SW 1271 (cell line): ENCODE data around the gene CFAP73.

Source experiments
- DNase-seq, 2 experiments: peaks; one replicate each; lab custom pipeline; 2025; lab: John Stamatoyannopoulos, UW

The CFAP73 gene

GRCh38 chr12:113142173-113142885 lies 7.2 kb upstream of the CFAP73 start:
- no peak for DNase-seq

GRCh38 chr12:113142886-113143332 lies 6.6 kb upstream of the CFAP73 start:
- no peak for DNase-seq

GRCh38 chr12:113143959-113144358 lies 5.6 kb upstream of the CFAP73 start:
- DNase-seq = no peak

- DNase-seq = no peak
Observed at GRCh38 chr12:113144806-113145205, 4.7 kb upstream of the CFAP73 start.

- DNase-seq = no peak
Observed at GRCh38 chr12:113145720-113146551, 3.6 kb upstream of the CFAP73 start.

- DNase-seq = no peak
Observed at GRCh38 chr12:113146999-113147398, 2.5 kb upstream of the CFAP73 start.

- no peak for DNase-seq
Observed at GRCh38 chr12:113151655-113152054, 2.1 kb downstream of the CFAP73 start.

- no peak for DNase-seq
Observed at GRCh38 chr12:113152196-113152834, 2.8 kb downstream of the CFAP73 start.

GRCh38 chr12:113152835-113153814 lies 3.6 kb downstream of the CFAP73 start:
- peak in 1 of 2 experiments; percentile 63 for DNase-seq

- DNase-seq = no peak
Observed at GRCh38 chr12:113154351-113154973, 4.9 kb downstream of the CFAP73 start.

GRCh38 chr12:113155060-113155459 lies 5.5 kb downstream of the CFAP73 start:
- no peak for DNase-seq

- DNase-seq = no peak
Observed at GRCh38 chr12:113155646-113156045, 6.1 kb downstream of the CFAP73 start.

GRCh38 chr12:113157218-113157859 lies 7.8 kb downstream of the CFAP73 start:
- DNase-seq = no peak

GRCh38 chr12:113158439-113159203 lies 9.1 kb downstream of the CFAP73 start:
- DNase-seq = no peak

GRCh38 chr12:113159937-113160336 lies 10.4 kb downstream of the CFAP73 start:
- DNase-seq = no peak

- DNase-seq = peak in 1 of 2 experiments; percentile 57
Observed at GRCh38 chr12:113161415-113162016, 12.0 kb downstream of the CFAP73 start.

- DNase-seq = no peak
Observed at GRCh38 chr12:113162102-113163029, 12.8 kb downstream of the CFAP73 start.

GRCh38 chr12:113163030-113163360 lies 13.5 kb downstream of the CFAP73 start:
- DNase-seq = no peak
